ENCODE data around the gene CATSPERZ. TPM values are rescaled to one million over a fixed set of nuclear protein-coding genes. Genes with fewer than 3 reads are reported as not detected.

Gene CATSPERZ
- 0.61 TPM in 1 of 2 replicates, not detected in the other for total RNA-seq

GRCh38 chr11:64299847-64300648, at the start of gene CATSPERZ:
TSS of gene CATSPERZ (plus strand) at chr11:64300358. CDS start at chr11:64300411, 53 bp downstream.

GRCh38 chr11:64251016-64251752, 49.0 kb upstream of the CATSPERZ start, which contains the start of gene PLCB3:
TSS of gene PLCB3 (plus strand) at chr11:64251530. CDS start at chr11:64251650, 120 bp downstream.

GRCh38 chr11:64284048-64284961, 15.9 kb upstream of the CATSPERZ start, which contains the start of gene BAD:
TSS of gene BAD (minus strand) at chr11:64284665. CDS start at chr11:64284368, 297 bp downstream.

GRCh38 chr11:64284962-64285884, 14.9 kb upstream of the CATSPERZ start, which contains the start of gene GPR137:
TSS of gene GPR137 (plus strand) at chr11:64285848. CDS start at chr11:64286525, 677 bp downstream.

GRCh38 chr11:64291262-64291751, 8.9 kb upstream of the CATSPERZ start, which contains the start of gene KCNK4:
TSS of gene KCNK4 (plus strand) at chr11:64291302. CDS start at chr11:64293019, 1,717 bp downstream.

GRCh38 chr11:64305075-64305690, 5.0 kb downstream of the CATSPERZ start, which contains the start of gene ESRRA:
TSS of gene ESRRA (plus strand) at chr11:64305524. CDS start at chr11:64307180, 1,656 bp downstream.

GRCh38 chr11:64317325-64317960, 17.3 kb downstream of the CATSPERZ start, which contains the start of gene TRMT112:
TSS of gene TRMT112 (minus strand) at chr11:64317559. CDS start at chr11:64317526, 33 bp downstream.

GRCh38 chr11:64317961-64318765, 18.0 kb downstream of the CATSPERZ start, which contains the start of gene PRDX5:
TSS of gene PRDX5 (plus strand) at chr11:64318121. CDS start at chr11:64318216, 95 bp downstream.

GRCh38 chr11:64339754-64340408, 39.7 kb downstream of the CATSPERZ start, which contains the start of gene CCDC88B:
TSS of gene CCDC88B (plus strand) at chr11:64340204. CDS start at chr11:64340267, 63 bp downstream.

Other genes with a start within 250 kb of the CATSPERZ start
- 17.5 and 32.5 TPM in 2 replicates for gene MACROD1, start 134.2 kb upstream of the CATSPERZ start, total RNA-seq
- gene STIP1, start 114.2 kb upstream of the CATSPERZ start, total RNA-seq, result 212 and 226 TPM in 2 replicates
- gene FERMT3, start 93.6 kb upstream of the CATSPERZ start, total RNA-seq, result 8.1 and 22.2 TPM in 2 replicates
- gene TRPT1, start 74.2 kb upstream of the CATSPERZ start, total RNA-seq, result 22.6 and 63.7 TPM in 2 replicates
- 53.3 and 61.4 TPM in 2 replicates for gene NUDT22, start 74.1 kb upstream of the CATSPERZ start, total RNA-seq
- gene DNAJC4, start 69.8 kb upstream of the CATSPERZ start, total RNA-seq, result 4.3 and 7.8 TPM in 2 replicates
- gene VEGFB, start 65.8 kb upstream of the CATSPERZ start, total RNA-seq, result 7.6 and 10.7 TPM in 2 replicates
- gene FKBP2, start 59.3 kb upstream of the CATSPERZ start, total RNA-seq, result 41.0 and 56.8 TPM in 2 replicates
- 264 and 362 TPM in 2 replicates for gene PPP1R14B, start 53.4 kb upstream of the CATSPERZ start, total RNA-seq
- gene PLCB3, start 48.8 kb upstream of the CATSPERZ start, total RNA-seq, result 51.3 and 68.1 TPM in 2 replicates
- 63.1 and 68.2 TPM in 2 replicates for gene BAD, start 15.7 kb upstream of the CATSPERZ start, total RNA-seq
- 6.4 and 7.1 TPM in 2 replicates for gene GPR137, start 14.5 kb upstream of the CATSPERZ start, total RNA-seq
- under 0.01 and 0.30 TPM in 2 replicates for gene KCNK4, start 9.1 kb upstream of the CATSPERZ start, total RNA-seq
- gene ESRRA, start 5.2 kb downstream of the CATSPERZ start, total RNA-seq, result 43.6 and 52.3 TPM in 2 replicates
- gene TRMT112, start 17.2 kb downstream of the CATSPERZ start, total RNA-seq, result 294 and 605 TPM in 2 replicates
- gene PRDX5, start 17.8 kb downstream of the CATSPERZ start, total RNA-seq, result 287 and 290 TPM in 2 replicates
- 1.3 and 1.7 TPM in 2 replicates for gene CCDC88B, start 39.8 kb downstream of the CATSPERZ start, total RNA-seq
- gene RPS6KA4, start 58.8 kb downstream of the CATSPERZ start, total RNA-seq, result 35.3 and 35.7 TPM in 2 replicates